Thyroid gland (tissue), 4 donors: ENCODE results near the gene CACNA1S.

Experiments used
- POLR2A ChIP-seq, 2 donors: fragments of 450-650 bp; IDR thresholded peaks; one replicate each; pipeline ENCODE4 v1.6.1; 2017; ENCODE audit warnings: antibody characterized with exemption in 2 of 2, mild to moderate bottlenecking in 2 of 2, moderate library complexity in 1 of 2
- TF ChIP-seq, protein P1 (sequence below), 6 experiments: fragments of 200-600 bp in 3 of 6; fragments of 450-650 bp in 3 of 6; sonication (generic) in 3 of 6; IDR thresholded peaks; one replicate each; pipeline ENCODE4 v1.5.1; 2016 to 2019; ENCODE audit warnings: antibody characterized with exemption in 6 of 6, mild to moderate bottlenecking in 2 of 6, inconsistent platforms in 1 of 6, moderate library complexity in 1 of 6

DNA sequence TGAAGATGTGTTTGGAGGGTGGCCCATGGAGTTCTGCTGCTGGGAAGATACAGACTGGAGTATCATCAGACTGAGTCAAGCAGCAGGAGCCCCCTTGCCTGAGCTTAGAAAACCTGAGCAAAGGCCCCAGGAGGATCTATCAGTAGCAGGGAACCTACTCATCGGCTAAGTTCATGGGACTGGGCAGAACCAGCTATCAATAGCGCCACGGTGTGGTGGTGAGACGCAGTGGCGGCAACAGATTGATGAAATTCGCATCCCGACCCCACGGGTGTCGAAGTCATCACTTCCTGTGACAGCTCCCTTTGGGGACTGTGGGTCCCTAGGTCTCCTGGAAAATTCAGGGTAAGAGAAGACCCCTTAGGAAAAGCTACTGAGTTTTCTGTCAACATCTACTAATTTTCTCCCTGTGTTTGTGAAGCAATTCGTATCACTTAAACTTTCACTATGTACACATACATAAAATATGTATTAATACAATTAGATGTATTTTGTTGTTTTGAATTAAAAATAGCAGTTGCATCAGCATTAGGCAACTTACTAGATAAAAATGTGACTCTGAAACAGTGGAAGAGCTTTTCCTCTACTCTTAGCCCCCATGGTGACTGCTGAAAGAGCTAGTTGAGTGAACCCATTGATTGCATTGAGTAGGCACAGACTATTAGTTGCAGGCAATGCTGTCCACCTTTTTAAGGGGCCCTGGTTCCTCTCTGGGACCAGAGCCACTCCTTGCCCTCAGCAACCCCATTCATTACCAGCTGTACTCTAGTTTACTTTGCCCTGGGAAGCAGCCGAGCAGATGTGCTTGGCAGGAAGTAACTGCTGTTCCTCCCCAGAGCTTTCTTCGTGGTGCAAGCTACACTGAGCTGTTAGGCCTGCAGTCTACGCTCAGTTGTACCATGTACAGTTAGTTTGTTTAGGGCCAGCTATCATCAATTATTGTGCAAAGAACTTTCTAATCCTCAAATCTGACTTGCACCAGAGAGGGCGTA lies 7.3 kb upstream of the CACNA1S start:
- TF ChIP-seq POLR2A (IDR thresholded peaks at IDR 0.05), result no peak
- TF ChIP-seq, protein P1, sequence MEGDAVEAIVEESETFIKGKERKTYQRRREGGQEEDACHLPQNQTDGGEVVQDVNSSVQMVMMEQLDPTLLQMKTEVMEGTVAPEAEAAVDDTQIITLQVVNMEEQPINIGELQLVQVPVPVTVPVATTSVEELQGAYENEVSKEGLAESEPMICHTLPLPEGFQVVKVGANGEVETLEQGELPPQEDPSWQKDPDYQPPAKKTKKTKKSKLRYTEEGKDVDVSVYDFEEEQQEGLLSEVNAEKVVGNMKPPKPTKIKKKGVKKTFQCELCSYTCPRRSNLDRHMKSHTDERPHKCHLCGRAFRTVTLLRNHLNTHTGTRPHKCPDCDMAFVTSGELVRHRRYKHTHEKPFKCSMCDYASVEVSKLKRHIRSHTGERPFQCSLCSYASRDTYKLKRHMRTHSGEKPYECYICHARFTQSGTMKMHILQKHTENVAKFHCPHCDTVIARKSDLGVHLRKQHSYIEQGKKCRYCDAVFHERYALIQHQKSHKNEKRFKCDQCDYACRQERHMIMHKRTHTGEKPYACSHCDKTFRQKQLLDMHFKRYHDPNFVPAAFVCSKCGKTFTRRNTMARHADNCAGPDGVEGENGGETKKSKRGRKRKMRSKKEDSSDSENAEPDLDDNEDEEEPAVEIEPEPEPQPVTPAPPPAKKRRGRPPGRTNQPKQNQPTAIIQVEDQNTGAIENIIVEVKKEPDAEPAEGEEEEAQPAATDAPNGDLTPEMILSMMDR (IDR thresholded peaks at IDR 0.05), result peak in 4 of 6 experiments; percentile 16 to 46 (median 20)
